Measurements from ENCODE around the gene AKAP6.

DNA sequence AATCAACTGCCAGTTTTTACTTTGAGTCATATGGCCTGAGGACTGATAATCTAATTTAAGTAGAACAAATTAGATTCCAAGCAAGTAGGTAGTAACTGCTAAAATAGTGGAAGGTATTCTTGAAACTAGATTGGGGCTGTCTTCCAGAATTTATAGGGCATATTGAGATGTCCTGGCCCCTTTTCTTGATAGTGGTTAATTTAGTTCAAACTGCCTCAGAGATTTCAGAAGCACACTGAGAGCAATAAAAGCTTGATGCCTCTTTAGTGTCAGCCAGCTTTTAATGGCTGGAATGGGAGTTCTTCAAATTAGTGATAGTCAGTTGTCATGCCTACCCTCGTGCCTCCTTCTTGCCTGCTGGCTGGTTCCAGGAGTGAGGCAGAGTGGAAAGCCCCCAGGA, 120.5 kb downstream of the AKAP6 start:
- TF ChIP-seq, protein P1, sequence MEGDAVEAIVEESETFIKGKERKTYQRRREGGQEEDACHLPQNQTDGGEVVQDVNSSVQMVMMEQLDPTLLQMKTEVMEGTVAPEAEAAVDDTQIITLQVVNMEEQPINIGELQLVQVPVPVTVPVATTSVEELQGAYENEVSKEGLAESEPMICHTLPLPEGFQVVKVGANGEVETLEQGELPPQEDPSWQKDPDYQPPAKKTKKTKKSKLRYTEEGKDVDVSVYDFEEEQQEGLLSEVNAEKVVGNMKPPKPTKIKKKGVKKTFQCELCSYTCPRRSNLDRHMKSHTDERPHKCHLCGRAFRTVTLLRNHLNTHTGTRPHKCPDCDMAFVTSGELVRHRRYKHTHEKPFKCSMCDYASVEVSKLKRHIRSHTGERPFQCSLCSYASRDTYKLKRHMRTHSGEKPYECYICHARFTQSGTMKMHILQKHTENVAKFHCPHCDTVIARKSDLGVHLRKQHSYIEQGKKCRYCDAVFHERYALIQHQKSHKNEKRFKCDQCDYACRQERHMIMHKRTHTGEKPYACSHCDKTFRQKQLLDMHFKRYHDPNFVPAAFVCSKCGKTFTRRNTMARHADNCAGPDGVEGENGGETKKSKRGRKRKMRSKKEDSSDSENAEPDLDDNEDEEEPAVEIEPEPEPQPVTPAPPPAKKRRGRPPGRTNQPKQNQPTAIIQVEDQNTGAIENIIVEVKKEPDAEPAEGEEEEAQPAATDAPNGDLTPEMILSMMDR (IDR thresholded peaks at IDR 0.05): no peak
- TF ChIP-seq EP300 (IDR thresholded peaks at IDR 0.05) (no peak), POLR2A (IDR thresholded peaks at IDR 0.05) (no peak), POLR2AphosphoS5 (IDR thresholded peaks at IDR 0.05) (no peak)
